K562 (cell line): ENCODE results near the gene MAST4. TPM values are rescaled to one million over a fixed set of nuclear protein-coding genes. Genes with fewer than 3 reads are reported as not detected.

Source experiments
- ATAC-seq: fragments of 200-7000 bp; cut with Tn5 transposase; 3 replicates; pipeline ENCODE4 v1.9.1; 2020; ENCODE audit warnings: moderate library complexity
- BruUV-seq: library from RNA; stranded (reverse); fragments of 400-500 nt; replicated peaks from 2 replicates; lab custom pipeline; 2021; lab: Mats Ljungman, UMichigan
- CTCF ChIA-PET: fragments of 300-600 bp; formaldehyde crosslinking; extraction: SDS; loops from one replicate; lab custom pipeline; 2021; ENCODE audit warnings: low intra/inter-chr PET ratio; lab: Yijun Ruan, JAX
- POLR2A ChIA-PET: fragments of 300-600, 350-650 bp; sonication (Branson Sonifier 250); formaldehyde crosslinking; extraction: SDS; loops from one replicate; lab custom pipeline; 2021; ENCODE audit warnings: antibody characterized with exemption, inconsistent platforms; lab: Yijun Ruan, JAX
- DNase-seq, 4 experiments: peaks; one replicate each; pipeline versions ENCODE4 v3.0.0 to v3.0.0-alpha.2; 2011 to 2018; ENCODE audit warnings: low spot score in 3 of 4, mixed read lengths in 3 of 4; ENCODE audit errors: extremely low read depth in 1 of 4
- FAIRE-seq: peaks from 2 replicates; lab custom pipeline; 2011; peaks lifted over from hg19 to GRCh38; lab: Jason Lieb, UNC
- H2AFZ ChIP-seq: 2 replicates; pipeline ENCODE4 v1.6.0; 2011; ENCODE audit warnings: low read depth, low read length, control low read depth, inconsistent platforms
- H3K27ac ChIP-seq: fragments of 200-600 bp; 3 replicates; pipeline ENCODE4 v1.8.0; 2011; ENCODE audit warnings: low read depth, mild to moderate bottlenecking, control low read depth, inconsistent platforms, low read length, moderate library complexity, mixed read lengths; ENCODE audit errors: extremely low read depth
- H3K27me3 ChIP-seq, 2 experiments: fragments of 300-600 bp in 1 of 2; 2 replicates in 1 of 2; 3 replicates in 1 of 2; pipeline versions ENCODE4 v1.6.0 to v1.8.0; 2011; ENCODE audit warnings: inconsistent platforms in 2 of 2, low read length in 2 of 2, mild to moderate bottlenecking in 1 of 2, mixed read lengths in 1 of 2, moderate library complexity in 1 of 2; ENCODE audit not compliant: control insufficient read depth in 2 of 2, insufficient read depth in 2 of 2
- H3K36me3 ChIP-seq: fragments of 300-600 bp; 3 replicates; pipeline ENCODE4 v1.8.0; 2011; ENCODE audit warnings: mild to moderate bottlenecking, low read length, inconsistent platforms; ENCODE audit not compliant: control insufficient read depth, insufficient read depth
- H3K4me1 ChIP-seq, 2 experiments: fragments of 200-600 bp in 1 of 2; replicated peaks in 1 of 2; 2 replicates in 1 of 2; 3 replicates in 1 of 2; pipeline versions ENCODE4 v1.5.1 to v1.8.0; 2011; ENCODE audit warnings: inconsistent platforms in 2 of 2, low read length in 2 of 2, mild to moderate bottlenecking in 1 of 2, mixed read lengths in 1 of 2, moderate library complexity in 1 of 2; ENCODE audit not compliant: control insufficient read depth in 2 of 2, insufficient read depth in 2 of 2
- H3K4me2 ChIP-seq: 2 replicates; pipeline ENCODE4 v1.6.1; 2011; ENCODE audit warnings: low read length, control low read depth, inconsistent platforms, mixed read lengths; ENCODE audit not compliant: insufficient read depth
- H3K4me3 ChIP-seq: fragments of 200-600 bp; sonication (generic), shearing (Covaris generic); 2 replicates; pipeline ENCODE4 v1.5.1; 2016; ENCODE audit warnings: control low read depth, inconsistent platforms
- H3K79me2 ChIP-seq: fragments of 200-600 bp; 3 replicates; pipeline ENCODE4 v1.8.0; 2011; ENCODE audit warnings: low read length, inconsistent platforms; ENCODE audit not compliant: control insufficient read depth, insufficient read depth
- H3K9ac ChIP-seq, 2 experiments: 2 replicates each; pipeline versions ENCODE4 v1.6.0 to v1.6.1; 2011; ENCODE audit warnings: low read depth in 2 of 2, low read length in 2 of 2, control low read depth in 1 of 2, inconsistent platforms in 1 of 2, mild to moderate bottlenecking in 1 of 2, mixed read lengths in 1 of 2; ENCODE audit not compliant: insufficient read depth in 1 of 2
- H3K9me1 ChIP-seq: one replicate; pipeline ENCODE4 v1.6.0; 2011; ENCODE audit warnings: inconsistent platforms, mild to moderate bottlenecking, low read length, moderate library complexity; ENCODE audit not compliant: control insufficient read depth, insufficient read depth
- H3K9me3 ChIP-seq: replicated peaks from 2 replicates; pipeline ENCODE4 v1.5.1; 2011; ENCODE audit warnings: low read depth, low read length, inconsistent platforms; ENCODE audit not compliant: control insufficient read depth, insufficient read depth
- H4K20me1 ChIP-seq: replicated peaks from 2 replicates; pipeline ENCODE4 v1.6.1; 2011; ENCODE audit warnings: low read length, inconsistent platforms, mixed read lengths; ENCODE audit not compliant: control insufficient read depth, insufficient read depth
- CAMTA2 ChIP-seq: fragments of 250-450 bp; sonication (Bioruptor Pico); conservative IDR thresholded peaks from 2 replicates; pipeline ENCODE4 v1.5.1; 2022
- CBX8 ChIP-seq: fragments of 200-600 bp; sonication (generic); IDR thresholded peaks from 2 replicates; pipeline ENCODE4 v1.6.1; 2012; ENCODE audit warnings: borderline replicate concordance, mixed run types, low read depth, mild to moderate bottlenecking, moderate library complexity, mixed read lengths, low read length, control low read depth, inconsistent platforms; ENCODE audit not compliant: poor library complexity, severe bottlenecking; ENCODE audit errors: extremely low read depth
- CREB3 ChIP-seq: fragments of 450-650 bp; conservative IDR thresholded peaks from 2 replicates; pipeline ENCODE4 v1.6.1; 2016; ENCODE audit warnings: missing genetic modification characterization, low read depth, mild to moderate bottlenecking, missing compliant biosample characterization, moderate library complexity
- CTCFL ChIP-seq: IDR thresholded peaks from 2 replicates; pipeline ENCODE4 v1.6.1; 2011; ENCODE audit warnings: borderline replicate concordance, low read depth, mild to moderate bottlenecking, moderate library complexity, low read length; ENCODE audit not compliant: insufficient read depth, poor library complexity, severe bottlenecking
- ESRRB ChIP-seq: fragments of 250-450 bp; sonication (Bioruptor Pico); IDR thresholded peaks from 2 replicates; pipeline ENCODE4 v1.5.0; 2020; ENCODE audit warnings: mild to moderate bottlenecking, moderate library complexity, borderline replicate concordance
- HDAC8 ChIP-seq: fragments of 450-650 bp; IDR thresholded peaks from 2 replicates; pipeline ENCODE4 v1.6.1; 2016; ENCODE audit warnings: mild to moderate bottlenecking, missing genetic modification characterization, moderate library complexity, missing compliant biosample characterization
- MAFK ChIP-seq: IDR thresholded peaks from 2 replicates; pipeline ENCODE4 v1.6.1; 2011; ENCODE audit warnings: low read length, improper control_type of control experiment
- NFIX ChIP-seq: fragments of 250-450 bp; sonication (Bioruptor Pico); IDR thresholded peaks from 2 replicates; pipeline ENCODE4 v1.4.0; 2020; ENCODE audit warnings: low read depth, mild to moderate bottlenecking, moderate library complexity
- RAD21 ChIP-seq, 2 experiments: fragments of 250-450 bp in 1 of 2; fragments of 450-650 bp in 1 of 2; sonication (Bioruptor Pico) in 1 of 2; formaldehyde crosslinking in 1 of 2; IDR thresholded peaks in 1 of 2; conservative IDR thresholded peaks in 1 of 2; 2 replicates each; pipeline versions ENCODE4 v1.4.0 to v1.8.0; 2020 to 2022; ENCODE audit warnings: mild to moderate bottlenecking in 2 of 2, moderate library complexity in 1 of 2
- RFX5 ChIP-seq: IDR thresholded peaks from 2 replicates; pipeline ENCODE4 v1.6.1; 2011; ENCODE audit warnings: low read depth, mild to moderate bottlenecking, improper control_type of control experiment, low read length
- RHOXF2B ChIP-seq: fragments of 250-450 bp; sonication (Bioruptor Pico); conservative IDR thresholded peaks from 2 replicates; pipeline ENCODE4 v1.5.1; 2021
- SAFB ChIP-seq: fragments of 200-400 bp; formaldehyde crosslinking; IDR thresholded peaks from 2 replicates; pipeline ENCODE4 v1.6.1; 2017; ENCODE audit warnings: low read depth, low read length, borderline replicate concordance
- SMC3 ChIP-seq: conservative IDR thresholded peaks from 2 replicates; pipeline ENCODE4 v1.6.1; 2011; ENCODE audit warnings: low read depth, low read length, improper control_type of control experiment; ENCODE audit not compliant: insufficient read depth
- ZBTB9 ChIP-seq: fragments of 450-650 bp; formaldehyde crosslinking; IDR thresholded peaks from 2 replicates; pipeline ENCODE4 v1.4.0; 2020; ENCODE audit warnings: mild to moderate bottlenecking, moderate library complexity
- ZNF121 ChIP-seq: sonication (generic); formaldehyde crosslinking; conservative IDR thresholded peaks from 2 replicates; pipeline ENCODE4 v1.8.0; 2022; ENCODE audit warnings: missing genetic modification reagents
- WGBS: fragments of 100-300 bp; shearing (Covaris generic); methylation state at CpG from one replicate; pipeline ENCODE4 v1.1.6; 2016; ENCODE audit warnings: low coverage, mixed read lengths; ENCODE audit not compliant: insufficient coverage; ENCODE audit errors: missing lambda C conversion rate; 5-methylcytosine and 5-hydroxymethylcytosine counted together
- in situ Hi-C: fragments of 300-500 bp; cut with MboI; formaldehyde crosslinking; loops from 4 replicates; pipeline ENCODE4 v1.15.0; 2018; ENCODE audit warnings: inconsistent platforms, mixed read lengths
- intact Hi-C: fragments of 100-400 bp; cut with micrococcal nuclease; formaldehyde crosslinking; loops from 2 replicates; pipeline ENCODE4 v1.14.2; 2022
- polyA plus RNA-seq, 8 experiments: library from polyadenylated mRNA; depleted of rRNA in 4 of 8; stranded (reverse) in 5 of 8; unstranded in 3 of 8; fragments of >200 nt; fragmentation: Nextera tagmentation in 2 of 8; fragmentation: Illumina TruSeq in 1 of 8; extraction: Ambion mirVana in 2 of 8; extraction: Trizol in 1 of 8; gene quantifications; 2 replicates each; pipeline versions ENCODE4 v1.2.1 to v1.2.3, GENCODE V29; 2011 to 2014; ENCODE audit warnings: inconsistent platforms in 1 of 8, missing spikeins in 1 of 8
- total RNA-seq, 7 experiments: library from RNA; depleted of rRNA in 6 of 7; stranded (reverse); fragments of >200 nt in 6 of 7; fragmentation: Illumina TruSeq in 2 of 7; extraction: Trizol in 2 of 7; gene quantifications; 2 replicates each; pipeline versions ENCODE4 v1.2.1 to v1.2.3, GENCODE V29; 2011 to 2021; ENCODE audit warnings: low replicate concordance in 1 of 7

Gene MAST4
- total and polyA plus RNA-seq, 9 of the 15 experiments (the other 6 are each of a cell fraction or from before 2014, with no cell fraction given): 0.88 to 10.1 (median 5.2) TPM

GRCh38 chr5:67208403-67208802 lies 612.2 kb downstream of the MAST4 start (continued):
- no peak for TF ChIP-seq ZBTB9 (CRISPR knock-in tag)

GRCh38 chr5:67209141-67209771 lies 613.1 kb downstream of the MAST4 start:
- POLR2A ChIA-PET: interaction anchor here (0.8 kb wide), 1 partner anchor 672 kb away, joined by 4 read pairs; no protein-coding TSS in a partner anchor
- WGBS: 7% methylated on average over 11 of the region's 11 CpGs
- FAIRE-seq (peak; percentile 89), DNase-seq (peak; percentile 60 to 76 (median 68)), ATAC-seq (peak; percentile 88)
- no peak overlapping the region for H3K4me3 ChIP-seq
- no peak overlapping the region for H3K4me2 ChIP-seq
- in situ Hi-C loops (no loop called here), intact Hi-C loops (loop anchor here (1.0 to 5.0 kb wide), 4 partner anchors 52 to 902 kb away; no protein-coding TSS in a partner anchor)
- no peak overlapping the region for H2AFZ ChIP-seq
- peaks cover 8 to 25% of the 10 kb centered on the region in 2 experiments for H3K27me3 ChIP-seq
- H3K79me2 ChIP-seq: no peaks in the 10 kb centered on the region
- BruUV-seq: no TSS peak
- H3K36me3 ChIP-seq: no peaks in the 10 kb centered on the region
- no peak overlapping the region for H3K27ac ChIP-seq
- H3K4me1 ChIP-seq: no peaks in the 10 kb centered on the region
- no peaks in the 10 kb centered on the region for H3K9me1 ChIP-seq
- no peaks in the 10 kb centered on the region for H3K9me3 ChIP-seq
- peaks cover 5% of the 10 kb centered on the region for H4K20me1 ChIP-seq
- CTCF ChIA-PET: interaction anchor here (0.7 to 1.9 kb wide), 6 partner anchors 42 to 901 kb away, joined by 3 to 23 read pairs (median 4); no protein-coding TSS in a partner anchor
- H3K9ac ChIP-seq: no peak overlapping the region
- TF ChIP-seq RAD21 (CRISPR knock-in tag; conservative IDR thresholded peaks at IDR 0.05 in 1 of 2, IDR thresholded peaks at IDR 0.05 in 1 of 2) (peak; percentile 78 to 89), ESRRB (CRISPR knock-in tag) (no peak), NFIX (CRISPR knock-in tag) (no peak), RHOXF2B (CRISPR knock-in tag) (no peak), RFX5 (no peak), SAFB (no peak), CBX8 (no peak), ZNF121 (CRISPR knock-in tag) (no peak), SMC3 (peak; percentile 63), HDAC8 (tag) (no peak), MAFK (no peak), CREB3 (no peak), CAMTA2 (CRISPR knock-in tag) (no peak), CTCFL (no peak)
